CD14-positive monocyte (primary cell): ENCODE data around the gene ITPR1. TPM values are rescaled to one million over a fixed set of nuclear protein-coding genes. Genes with fewer than 3 reads are reported as not detected.

ENCODE experiments used
- DNase-seq, 3 donors: peaks; one replicate each; pipeline ENCODE4 v3.0.0-alpha.2; 2011 to 2022
- H2AFZ ChIP-seq: 2 replicates; pipeline ENCODE4 v1.6.0; 2012; ENCODE audit warnings: mild to moderate bottlenecking, low read depth, low read length, inconsistent platforms; ENCODE audit not compliant: insufficient read depth, poor library complexity, severe bottlenecking
- H3K27ac ChIP-seq, 2 donors: 1 replicate in 1 of 2; 2 replicates in 1 of 2; pipeline ENCODE4 v1.5.1; 2012 to 2013; ENCODE audit warnings: low read length in 2 of 2, control low read depth in 1 of 2, inconsistent platforms in 1 of 2, low read depth in 1 of 2, mild to moderate bottlenecking in 1 of 2
- H3K27me3 ChIP-seq, 2 donors: one replicate each; pipeline versions ENCODE4 v1.6.0 to v1.6.1; 2011 to 2013; ENCODE audit warnings: low read length in 2 of 2; ENCODE audit not compliant: control insufficient read depth in 2 of 2, insufficient read depth in 2 of 2
- H3K36me3 ChIP-seq, 2 donors: replicated peaks in 1 of 2; 1 replicate in 1 of 2; 2 replicates in 1 of 2; pipeline versions ENCODE4 v1.5.1 to v1.6.1; 2012 to 2013; ENCODE audit warnings: low read length in 2 of 2, control low read depth in 1 of 2, inconsistent platforms in 1 of 2, mild to moderate bottlenecking in 1 of 2; ENCODE audit not compliant: insufficient read depth in 2 of 2, control insufficient read depth in 1 of 2
- H3K4me1 ChIP-seq, 2 donors: 1 replicate in 1 of 2; 2 replicates in 1 of 2; pipeline versions ENCODE4 v1.5.1 to v1.6.1; 2012 to 2013; ENCODE audit warnings: low read length in 2 of 2, control low read depth in 1 of 2, inconsistent platforms in 1 of 2, mild to moderate bottlenecking in 1 of 2, moderate library complexity in 1 of 2; ENCODE audit not compliant: insufficient read depth in 2 of 2, control insufficient read depth in 1 of 2
- H3K4me2 ChIP-seq: replicated peaks from 2 replicates; pipeline ENCODE3; 2012; ENCODE audit warnings: low read length, moderate library complexity, mild to moderate bottlenecking; ENCODE audit not compliant: poor library complexity, severe bottlenecking; ENCODE audit errors: extremely low read depth
- H3K4me3 ChIP-seq, 3 experiments: fragments of 200-600 bp in 1 of 3; sonication (generic) in 1 of 3; replicated peaks in 1 of 3; 1 replicate in 2 of 3; 2 replicates in 1 of 3; pipeline ENCODE4 v1.5.1; 2011 to 2013; ENCODE audit warnings: low read length in 3 of 3, mild to moderate bottlenecking in 3 of 3, control low read depth in 2 of 3, low read depth in 2 of 3, inconsistent platforms in 1 of 3, moderate library complexity in 1 of 3
- H3K79me2 ChIP-seq: 2 replicates; pipeline ENCODE4 v1.6.0; 2012; ENCODE audit warnings: mild to moderate bottlenecking, control low read depth, inconsistent platforms, low read length, moderate library complexity; ENCODE audit not compliant: insufficient read depth
- H3K9ac ChIP-seq: 2 replicates; pipeline ENCODE4 v1.6.0; 2017; ENCODE audit warnings: low read length, mild to moderate bottlenecking; ENCODE audit not compliant: insufficient read depth, poor library complexity, severe bottlenecking
- H3K9me3 ChIP-seq, 2 donors: replicated peaks in 1 of 2; 1 replicate in 1 of 2; 2 replicates in 1 of 2; pipeline versions ENCODE4 v1.5.1 to v1.6.1; 2012 to 2013; ENCODE audit warnings: low read length in 2 of 2, control low read depth in 1 of 2; ENCODE audit not compliant: control insufficient read depth in 1 of 2, insufficient read depth in 1 of 2
- H4K20me1 ChIP-seq: 2 replicates; pipeline ENCODE4 v1.6.0; 2012; ENCODE audit warnings: mild to moderate bottlenecking, low read length, control low read depth, moderate library complexity; ENCODE audit not compliant: insufficient read depth
- H3K27ac Mint-ChIP-seq, 7 donors: one replicate each; pipeline ENCODE4 v1.8.0; 2020; ENCODE audit warnings: mild to moderate bottlenecking in 7 of 7, mixed read lengths in 7 of 7, moderate library complexity in 6 of 7, inconsistent platforms in 2 of 7
- H3K27me3 Mint-ChIP-seq, 3 donors: one replicate each; pipeline ENCODE4 v1.8.0; 2021 to 2022; ENCODE audit warnings: low read depth in 3 of 3, mild to moderate bottlenecking in 3 of 3, mixed read lengths in 3 of 3, moderate library complexity in 3 of 3, inconsistent platforms in 1 of 3
- H3K36me3 Mint-ChIP-seq, 2 donors: one replicate each; pipeline ENCODE4 v1.8.0; 2020; ENCODE audit warnings: mixed read lengths in 2 of 2, inconsistent platforms in 1 of 2, mild to moderate bottlenecking in 1 of 2
- H3K4me1 Mint-ChIP-seq: one replicate; pipeline ENCODE4 v1.8.0; 2020; ENCODE audit warnings: mild to moderate bottlenecking, mixed read lengths
- H3K4me3 Mint-ChIP-seq, 2 donors: one replicate each; pipeline ENCODE4 v1.8.0; 2020; ENCODE audit warnings: mild to moderate bottlenecking in 2 of 2, mixed read lengths in 2 of 2, moderate library complexity in 1 of 2
- H3K9me3 Mint-ChIP-seq, 7 donors: one replicate each; pipeline ENCODE4 v1.8.0; 2020 to 2022; ENCODE audit warnings: mixed read lengths in 7 of 7, mild to moderate bottlenecking in 6 of 7, moderate library complexity in 6 of 7, inconsistent platforms in 2 of 7
- WGBS: methylation state at CpG from one replicate; pipeline ENCODE4 v1.1.5; 2013; ENCODE audit warnings: missing lambda C conversion rate; ENCODE audit not compliant: insufficient coverage; 5-methylcytosine and 5-hydroxymethylcytosine counted together
- intact Hi-C, 2 donors: fragments of 100-400 bp; cut with micrococcal nuclease; formaldehyde crosslinking; loops; one replicate each; pipeline versions ENCODE4 v1.15.0 to v1.15.1; 2023
- polyA plus RNA-seq, 3 donors: library from polyadenylated mRNA; depleted of rRNA in 1 of 3; unstranded in 2 of 3; stranded (reverse) in 1 of 3; fragments of 300-500 nt in 2 of 3; fragments of >200 nt in 1 of 3; fragmentation: Illumina TruSeq in 2 of 3; gene quantifications; 1 replicate in 2 of 3; 2 replicates in 1 of 3; pipeline ENCODE4 v1.2.3, GENCODE V29; 2012 to 2021
- TF ChIP-seq, protein P1 (sequence below): fragments of 200-600 bp; IDR thresholded peaks from one replicate; pipeline ENCODE4 v1.8.0; 2022; ENCODE audit warnings: antibody characterized with exemption, mild to moderate bottlenecking

ITPR1 gene
- polyA plus RNA-seq, 3 donors, result 3.2 to 21.1 (median 7.1) TPM

DNA sequence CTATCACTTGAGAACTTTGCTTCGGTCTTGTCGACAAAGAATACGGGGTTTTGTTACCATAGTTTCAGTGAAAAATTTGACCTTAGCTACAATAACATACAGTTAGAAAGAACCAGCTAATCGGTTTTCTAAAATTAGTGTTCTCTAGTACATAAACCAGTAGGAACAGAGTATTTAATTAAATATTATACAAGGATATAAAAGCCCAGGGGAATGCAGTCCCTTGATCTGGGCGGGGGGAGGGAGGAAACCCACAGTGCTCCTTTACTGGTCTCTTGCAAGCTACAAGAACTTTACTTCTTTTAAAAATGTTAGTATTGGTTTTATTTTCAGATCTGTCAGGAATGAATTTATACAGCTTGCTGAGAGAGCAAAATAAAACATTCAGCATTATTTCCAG lies 41.8 kb downstream of the ITPR1 start:
- Mint-ChIP-seq H3K4me1 (peaks cover 50% of the 10 kb centered on the region), H3K4me3 (no peak overlapping the region), H3K36me3 (peaks cover 24 to 34% of the 10 kb centered on the region in 2 donors), H3K27ac (no peak overlapping the region), H3K27me3 (no peaks in the 10 kb centered on the region), H3K9me3 (peaks cover 2 to 12% (median 5%) of the 10 kb centered on the region in 7 donors)
- no peak overlapping the region for H3K4me2 ChIP-seq
- H2AFZ ChIP-seq, result no peak overlapping the region
- H3K79me2 ChIP-seq, result peaks cover 82% of the 10 kb centered on the region
- no peaks in the 10 kb centered on the region for H3K36me3 ChIP-seq
- peaks cover 43 to 45% of the 10 kb centered on the region in 2 donors for H3K4me1 ChIP-seq
- no peak overlapping the region for H3K9ac ChIP-seq
- WGBS, result no CpG with 5 or more reads among the region's 5 CpGs
- TF ChIP-seq, protein P1, sequence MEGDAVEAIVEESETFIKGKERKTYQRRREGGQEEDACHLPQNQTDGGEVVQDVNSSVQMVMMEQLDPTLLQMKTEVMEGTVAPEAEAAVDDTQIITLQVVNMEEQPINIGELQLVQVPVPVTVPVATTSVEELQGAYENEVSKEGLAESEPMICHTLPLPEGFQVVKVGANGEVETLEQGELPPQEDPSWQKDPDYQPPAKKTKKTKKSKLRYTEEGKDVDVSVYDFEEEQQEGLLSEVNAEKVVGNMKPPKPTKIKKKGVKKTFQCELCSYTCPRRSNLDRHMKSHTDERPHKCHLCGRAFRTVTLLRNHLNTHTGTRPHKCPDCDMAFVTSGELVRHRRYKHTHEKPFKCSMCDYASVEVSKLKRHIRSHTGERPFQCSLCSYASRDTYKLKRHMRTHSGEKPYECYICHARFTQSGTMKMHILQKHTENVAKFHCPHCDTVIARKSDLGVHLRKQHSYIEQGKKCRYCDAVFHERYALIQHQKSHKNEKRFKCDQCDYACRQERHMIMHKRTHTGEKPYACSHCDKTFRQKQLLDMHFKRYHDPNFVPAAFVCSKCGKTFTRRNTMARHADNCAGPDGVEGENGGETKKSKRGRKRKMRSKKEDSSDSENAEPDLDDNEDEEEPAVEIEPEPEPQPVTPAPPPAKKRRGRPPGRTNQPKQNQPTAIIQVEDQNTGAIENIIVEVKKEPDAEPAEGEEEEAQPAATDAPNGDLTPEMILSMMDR, result no peak
- intact Hi-C loops, result no loop called here
- no peak overlapping the region for H3K27ac ChIP-seq
- peaks cover 0 to 5% of the 10 kb centered on the region in 2 donors for H3K9me3 ChIP-seq
- H3K4me3 ChIP-seq, result no peak overlapping the region
- no peak for DNase-seq
- H3K27me3 ChIP-seq, result no peaks in the 10 kb centered on the region
- H4K20me1 ChIP-seq, result peaks cover 9% of the 10 kb centered on the region

DNA sequence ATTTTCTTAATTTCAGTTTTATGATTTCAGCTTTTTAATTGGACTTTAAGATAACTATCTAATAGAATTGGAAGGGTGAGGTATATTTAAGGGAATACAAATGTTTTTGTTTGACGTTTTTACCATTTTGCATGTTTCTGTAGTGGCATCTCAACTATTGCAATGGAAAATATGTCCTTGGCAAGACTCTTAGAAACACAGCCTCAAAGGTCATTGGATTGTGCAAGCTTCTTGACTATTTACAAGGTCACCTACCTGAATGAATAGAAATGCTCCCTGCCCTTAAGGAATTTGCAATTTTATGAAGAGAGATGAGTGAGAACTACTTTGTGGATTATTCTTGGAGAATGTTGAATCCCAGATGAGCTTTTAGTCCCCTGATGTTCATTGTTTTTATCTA lies 43.1 kb downstream of the ITPR1 start:
- H3K4me1 ChIP-seq, result peaks cover 31 to 32% of the 10 kb centered on the region in 2 donors
- TF ChIP-seq, protein P1, result no peak
- no peaks in the 10 kb centered on the region for H3K36me3 ChIP-seq
- peaks cover 82% of the 10 kb centered on the region for H3K79me2 ChIP-seq
- peaks cover 0 to 10% of the 10 kb centered on the region in 2 donors for H3K9me3 ChIP-seq
- peaks cover 22 to 27% of the 10 kb centered on the region in 2 donors for H3K36me3 Mint-ChIP-seq
- peaks cover 3 to 16% (median 5%) of the 10 kb centered on the region in 7 donors for H3K9me3 Mint-ChIP-seq
- no peak overlapping the region for H3K4me3 Mint-ChIP-seq
- intact Hi-C loops, result no loop called here
- H3K4me2 ChIP-seq, result no peak overlapping the region
- no peak overlapping the region for H2AFZ ChIP-seq
- H3K27ac ChIP-seq, result no peak overlapping the region
- H3K27me3 ChIP-seq, result no peaks in the 10 kb centered on the region
- WGBS, result no CpG with 5 or more reads among the region's 1 CpG
- H3K4me1 Mint-ChIP-seq, result peaks cover 37% of the 10 kb centered on the region
- no peak overlapping the region for H3K9ac ChIP-seq
- H3K4me3 ChIP-seq, result no peak overlapping the region
- DNase-seq, result no peak
- no peak overlapping the region for H3K27ac Mint-ChIP-seq
- peaks cover 14% of the 10 kb centered on the region for H4K20me1 ChIP-seq
- H3K27me3 Mint-ChIP-seq, result no peaks in the 10 kb centered on the region
